ENCODE results near the gene MRPL11.

DNA sequence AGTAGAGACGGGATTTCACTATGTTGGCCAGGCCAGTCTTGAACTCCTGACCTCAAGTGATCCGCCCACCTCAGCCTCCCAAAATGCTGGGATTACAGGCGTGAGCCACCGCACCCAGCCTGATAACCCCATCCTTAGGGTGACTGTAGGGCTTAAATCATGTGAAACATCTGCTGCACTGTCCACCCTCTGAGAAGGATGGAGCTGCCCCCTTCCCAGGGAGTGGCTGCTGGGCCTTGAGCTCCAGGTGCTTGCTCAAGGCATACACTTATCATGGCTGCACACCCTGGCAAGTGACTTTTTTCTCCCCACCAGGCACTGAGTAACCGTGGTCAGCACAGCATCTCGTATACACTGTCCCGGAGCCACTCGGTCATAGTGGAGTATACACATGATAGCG is 33.4 kb upstream of the MRPL11 start:
- TF ChIP-seq, protein P1, sequence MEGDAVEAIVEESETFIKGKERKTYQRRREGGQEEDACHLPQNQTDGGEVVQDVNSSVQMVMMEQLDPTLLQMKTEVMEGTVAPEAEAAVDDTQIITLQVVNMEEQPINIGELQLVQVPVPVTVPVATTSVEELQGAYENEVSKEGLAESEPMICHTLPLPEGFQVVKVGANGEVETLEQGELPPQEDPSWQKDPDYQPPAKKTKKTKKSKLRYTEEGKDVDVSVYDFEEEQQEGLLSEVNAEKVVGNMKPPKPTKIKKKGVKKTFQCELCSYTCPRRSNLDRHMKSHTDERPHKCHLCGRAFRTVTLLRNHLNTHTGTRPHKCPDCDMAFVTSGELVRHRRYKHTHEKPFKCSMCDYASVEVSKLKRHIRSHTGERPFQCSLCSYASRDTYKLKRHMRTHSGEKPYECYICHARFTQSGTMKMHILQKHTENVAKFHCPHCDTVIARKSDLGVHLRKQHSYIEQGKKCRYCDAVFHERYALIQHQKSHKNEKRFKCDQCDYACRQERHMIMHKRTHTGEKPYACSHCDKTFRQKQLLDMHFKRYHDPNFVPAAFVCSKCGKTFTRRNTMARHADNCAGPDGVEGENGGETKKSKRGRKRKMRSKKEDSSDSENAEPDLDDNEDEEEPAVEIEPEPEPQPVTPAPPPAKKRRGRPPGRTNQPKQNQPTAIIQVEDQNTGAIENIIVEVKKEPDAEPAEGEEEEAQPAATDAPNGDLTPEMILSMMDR (IDR thresholded peaks at IDR 0.05): no peak
- no peak for TF ChIP-seq POLR2A (IDR thresholded peaks at IDR 0.05)

Data from uterus (tissue), 2 donors.